HG02981 (cell line): ENCODE measurements around the gene TMEM220.

Experiments
- ATAC-seq: cut with Tn5 transposase; IDR thresholded peaks from one replicate; pipeline ENCODE4 v1.9.1; 2021; ENCODE audit warnings: mild to moderate bottlenecking, moderate library complexity; ENCODE audit not compliant: unreplicated experiment

TMEM220 gene

DNA sequence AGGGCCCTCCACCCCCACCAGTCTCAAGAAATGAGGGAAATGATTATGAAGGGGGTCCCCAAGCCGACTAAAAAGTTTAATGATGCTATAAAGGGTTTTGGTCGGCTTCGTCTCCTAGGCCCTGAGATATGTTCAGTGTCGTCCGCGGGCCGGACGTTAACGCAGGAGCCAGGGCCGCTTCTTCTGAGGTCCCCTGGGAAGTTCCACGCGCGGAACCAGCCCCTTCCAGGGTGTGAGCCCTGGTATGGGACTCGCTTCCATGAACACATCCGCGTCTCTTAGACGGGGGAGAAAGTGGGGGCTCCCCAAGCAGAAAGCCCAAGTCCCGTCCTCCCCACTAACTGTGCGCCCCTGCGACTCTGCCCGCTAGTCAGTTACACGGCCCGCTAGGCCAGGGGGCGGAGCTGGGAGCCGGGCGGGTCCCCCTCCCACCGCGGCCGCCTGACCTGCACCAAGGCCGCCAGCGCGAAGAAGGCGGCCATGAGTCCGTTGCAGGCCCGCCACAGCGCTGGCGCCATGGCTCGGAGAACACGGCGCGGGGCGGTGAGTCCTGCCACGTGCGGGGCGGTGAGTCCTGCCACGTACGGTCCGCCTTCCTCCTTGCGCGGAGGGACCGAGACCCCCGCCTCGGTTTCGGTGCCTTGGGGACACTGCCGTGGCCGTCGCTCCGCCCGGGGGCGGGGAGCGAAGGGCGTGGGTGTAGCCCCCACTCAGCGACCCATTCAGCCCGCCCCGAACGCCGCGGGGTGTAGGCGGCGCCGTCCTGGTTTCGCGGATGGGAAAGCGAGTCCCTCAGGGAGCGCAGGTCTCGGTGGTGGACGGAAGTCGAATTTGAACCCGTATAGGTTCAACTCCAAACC lies at the start of gene TMEM220:
TSS of gene TMEM220 (minus strand) at position 690 of the 860 bp plus-strand sequence. CDS start at position 518, 172 bp downstream.
- ATAC-seq, result peak; percentile 48

DNA sequence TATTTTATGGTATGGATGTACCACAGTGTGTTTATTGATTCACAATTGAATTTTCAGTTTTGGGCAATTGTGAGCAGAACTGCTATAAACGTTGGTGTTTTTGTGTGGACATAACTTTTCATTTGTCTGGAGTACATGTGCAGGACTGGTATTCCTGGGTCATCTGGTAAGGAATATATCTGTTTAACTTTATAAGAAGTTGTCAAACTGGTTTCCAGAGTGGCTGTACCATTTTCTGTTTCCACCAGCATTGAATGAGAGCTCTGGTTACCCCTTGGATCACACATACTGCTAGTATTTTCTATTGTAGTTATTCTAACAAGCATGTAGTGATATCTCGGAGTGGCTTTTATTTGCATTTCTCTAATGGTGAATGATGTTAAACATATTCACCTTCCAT lies 49.8 kb upstream of the TMEM220 start:
- no peak for ATAC-seq

DNA sequence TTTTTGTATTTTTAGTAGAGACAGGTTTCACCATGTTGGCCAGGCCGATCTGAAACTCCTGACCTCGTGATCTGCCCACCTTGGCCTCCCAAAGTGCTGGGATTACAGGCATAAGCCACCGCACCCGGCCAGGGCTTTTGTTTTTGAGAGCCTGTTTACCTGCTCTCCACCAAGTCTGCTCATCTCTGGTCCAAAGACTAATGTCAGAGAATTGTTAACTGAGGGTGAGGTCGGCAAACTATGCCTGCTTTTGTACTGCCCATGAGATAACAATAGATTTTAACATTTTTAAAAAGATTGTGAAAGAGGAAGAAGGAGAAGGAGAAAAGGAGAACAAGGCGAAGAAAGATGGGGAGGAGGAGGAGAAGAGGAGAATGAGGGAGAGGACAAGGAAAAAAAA lies 48.1 kb upstream of the TMEM220 start:
- ATAC-seq, result no peak

DNA sequence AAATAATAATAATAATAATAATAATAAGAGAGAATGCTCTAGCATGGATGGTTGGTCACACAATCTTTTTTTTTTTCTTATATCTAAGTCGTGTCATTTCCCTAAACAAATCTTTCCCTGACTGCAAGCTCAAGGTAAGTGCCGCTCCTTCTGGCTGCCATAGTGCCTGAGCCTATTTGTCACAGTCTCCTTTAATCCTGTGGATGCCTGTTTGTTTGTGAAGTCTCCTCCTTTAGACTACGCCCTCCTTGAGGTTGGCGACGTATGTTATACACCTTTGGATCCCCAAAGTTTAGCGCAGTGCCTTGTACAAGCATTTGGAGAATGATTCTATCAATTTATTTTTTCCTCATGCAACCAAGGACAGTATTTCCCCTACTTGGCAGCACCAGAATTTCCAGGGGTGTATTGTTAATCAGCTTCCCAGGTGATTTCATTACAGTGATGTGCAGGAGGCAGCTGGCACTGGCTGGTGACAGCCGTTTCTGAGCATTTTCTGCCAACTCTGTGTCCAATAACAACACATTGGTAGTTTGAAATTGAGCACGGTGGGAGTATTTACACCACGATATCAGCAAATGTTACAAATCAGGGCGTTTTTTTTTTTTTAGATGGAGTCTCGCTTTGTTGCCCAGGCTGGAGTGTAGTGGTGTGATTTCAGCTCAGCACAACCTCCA lies 47.4 kb upstream of the TMEM220 start:
- no peak for ATAC-seq

DNA sequence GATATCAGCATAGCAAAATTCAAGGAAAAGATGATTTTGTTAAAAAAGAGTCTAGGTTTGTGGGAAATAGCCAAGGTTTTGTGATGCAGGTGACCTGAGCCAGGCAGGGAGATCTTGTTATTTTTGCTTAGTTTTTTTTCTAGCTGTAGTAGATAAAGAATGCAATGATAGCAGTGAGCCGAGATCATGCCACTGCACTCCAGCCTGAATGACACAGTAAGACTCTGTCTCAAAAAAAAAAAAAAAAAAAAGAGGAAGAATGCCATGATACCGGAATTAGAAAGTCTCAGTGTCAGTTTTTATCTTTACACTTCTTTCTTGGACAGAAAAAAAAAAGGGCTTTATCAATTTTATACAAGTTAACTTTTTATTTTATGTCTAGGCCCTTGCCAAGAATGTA lies 46.6 kb upstream of the TMEM220 start:
- ATAC-seq, result no peak

DNA sequence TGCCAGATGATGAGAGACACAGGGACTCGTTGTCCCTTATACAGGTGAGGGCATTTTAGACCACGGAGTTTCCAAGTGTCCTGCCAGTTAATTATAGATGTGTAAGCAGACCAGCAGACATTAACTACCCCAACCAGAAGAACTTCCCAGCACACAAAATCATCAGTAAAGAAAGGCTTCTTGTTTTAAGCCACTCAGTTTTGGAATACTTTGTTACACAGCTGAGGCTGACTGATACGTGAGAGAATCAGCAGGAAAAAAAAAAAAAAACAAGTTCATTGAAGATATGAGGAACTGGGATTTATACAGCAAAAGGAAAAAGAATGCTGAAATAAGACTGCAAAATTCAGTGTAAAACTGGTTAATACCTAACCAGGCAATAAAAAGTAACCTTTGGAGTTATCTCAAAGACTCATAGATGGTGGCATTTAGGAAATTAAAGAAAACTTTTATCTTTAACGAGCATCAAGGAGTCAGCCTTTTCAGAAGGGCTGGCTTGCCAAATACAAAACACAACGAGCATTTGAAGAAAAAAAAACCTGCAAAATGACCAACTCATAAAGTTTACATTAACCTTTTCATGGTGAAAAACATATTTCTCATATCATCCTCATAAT lies 46.0 kb upstream of the TMEM220 start:
- no peak for ATAC-seq

DNA sequence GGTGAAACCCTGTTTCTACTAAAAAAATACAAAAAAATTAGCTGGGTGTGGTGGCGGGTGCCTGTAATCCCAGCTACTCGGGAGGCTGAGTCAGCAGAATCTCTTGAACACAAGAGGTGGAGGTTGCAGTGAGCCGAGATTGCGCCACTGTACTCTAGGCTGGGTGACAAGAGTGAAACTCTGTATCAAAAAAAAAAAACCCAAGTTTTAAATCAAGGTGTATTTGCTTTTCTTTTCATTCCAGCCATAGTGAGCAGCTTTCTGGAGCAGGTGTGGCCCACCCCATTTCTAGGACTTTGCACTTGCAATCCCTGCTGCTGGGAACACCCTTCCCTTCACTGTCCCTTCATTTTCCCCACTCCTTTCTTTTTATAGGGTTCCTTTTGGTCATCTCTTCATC lies 45.2 kb upstream of the TMEM220 start:
- no peak for ATAC-seq

DNA sequence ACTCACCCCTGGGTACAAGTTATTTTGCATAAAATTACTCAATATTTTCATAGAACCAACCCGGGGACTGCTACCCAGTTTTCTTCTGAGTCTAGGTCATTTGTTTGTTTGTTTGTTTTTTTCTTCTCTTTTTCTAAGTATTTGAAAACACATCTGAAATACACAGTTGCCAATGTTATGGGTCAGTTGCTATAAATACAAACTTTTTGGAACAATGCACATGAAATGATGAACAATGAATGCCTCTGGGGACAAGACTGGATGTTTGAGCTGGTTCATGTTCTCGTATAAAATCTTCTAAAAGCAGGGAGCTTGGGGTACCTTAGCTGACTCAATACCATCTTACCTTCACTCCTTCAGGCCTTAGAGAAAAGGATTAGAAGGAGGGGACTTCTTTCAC lies 43.6 kb upstream of the TMEM220 start:
- no peak for ATAC-seq

DNA sequence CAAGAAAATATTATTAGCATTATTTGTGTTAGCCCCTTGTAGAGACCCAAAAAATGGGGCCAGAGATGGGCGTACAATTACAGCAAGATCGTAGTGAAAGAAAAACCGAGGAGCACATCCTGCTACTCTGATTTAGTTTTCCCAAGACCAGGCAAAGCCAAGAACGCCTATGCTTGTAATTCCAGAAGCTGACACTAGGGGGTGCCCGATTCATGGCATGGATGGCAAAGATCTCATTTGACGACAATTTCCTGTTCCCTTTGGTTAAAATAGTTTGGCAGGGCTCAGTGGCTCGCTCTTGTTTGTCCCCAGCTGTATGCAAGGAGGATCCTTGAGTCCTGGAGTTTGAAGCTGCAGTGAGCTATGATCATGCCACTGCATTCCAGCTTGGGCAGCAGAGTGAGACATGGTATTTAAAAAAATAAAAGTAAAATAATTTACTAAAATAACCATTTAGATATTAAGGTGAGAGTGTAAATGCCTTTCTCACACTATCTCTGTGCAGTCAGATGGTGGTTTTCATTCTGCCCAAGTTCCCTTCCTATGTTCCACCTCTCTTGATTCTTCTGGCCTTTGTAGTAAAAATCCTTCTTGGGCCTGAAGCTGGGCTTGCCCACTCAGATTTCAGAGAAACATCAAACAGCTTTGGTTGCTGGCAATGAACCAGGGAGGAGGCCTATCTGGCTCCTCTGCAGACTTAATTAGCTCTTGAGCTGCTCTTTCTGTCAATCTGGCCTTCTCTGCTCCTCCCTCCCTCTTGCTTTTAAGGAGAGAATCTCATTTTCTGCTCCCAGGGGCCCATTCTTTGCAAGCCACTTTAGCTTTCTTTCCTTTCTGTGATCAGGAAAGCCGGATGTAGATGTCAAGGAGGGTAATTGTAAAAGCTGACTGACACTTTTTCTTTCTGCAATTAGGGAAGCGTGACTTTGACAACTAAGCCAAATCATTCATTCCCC lies 42.9 kb upstream of the TMEM220 start:
- no peak for ATAC-seq

DNA sequence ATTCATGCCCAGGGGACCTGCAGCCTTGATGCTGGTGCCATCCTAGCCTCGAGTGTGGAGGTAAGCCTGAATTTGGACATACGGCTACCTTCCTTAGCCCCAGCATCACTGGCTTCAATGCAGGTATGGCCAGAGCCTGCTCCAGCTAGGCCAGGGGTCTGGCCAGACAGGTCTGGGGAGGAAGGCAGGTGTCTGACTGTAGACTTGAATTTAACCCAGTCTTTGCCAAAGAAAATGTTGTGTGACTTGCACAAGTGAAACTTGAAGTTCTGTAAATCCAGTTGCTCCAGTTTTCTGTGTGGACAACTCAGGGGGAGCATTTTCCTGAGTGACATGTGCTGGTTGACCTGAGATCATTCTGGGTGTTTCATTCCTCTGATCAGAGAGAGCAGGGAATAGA lies 41.3 kb upstream of the TMEM220 start:
- ATAC-seq, result no peak

DNA sequence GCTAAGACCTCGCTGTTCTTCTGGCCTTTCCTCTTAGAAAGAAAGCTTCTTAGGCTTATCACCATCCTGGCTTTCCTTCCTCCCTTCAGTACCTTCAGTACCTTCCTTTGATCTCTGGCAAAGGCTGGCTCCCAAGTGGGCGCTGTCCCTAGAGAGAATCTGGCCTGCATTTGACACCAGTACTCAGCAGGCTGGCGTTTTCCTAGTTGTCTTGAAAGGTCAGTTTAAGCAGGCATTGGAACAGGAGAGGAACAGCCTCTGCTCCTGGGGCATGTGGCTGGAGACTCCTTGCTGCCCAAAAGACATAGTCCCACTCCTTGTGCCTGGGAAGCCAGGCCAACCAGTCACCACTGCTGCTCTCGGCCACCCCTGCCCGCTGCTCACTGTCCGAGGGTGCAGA lies 40.0 kb upstream of the TMEM220 start:
- ATAC-seq, result no peak

DNA sequence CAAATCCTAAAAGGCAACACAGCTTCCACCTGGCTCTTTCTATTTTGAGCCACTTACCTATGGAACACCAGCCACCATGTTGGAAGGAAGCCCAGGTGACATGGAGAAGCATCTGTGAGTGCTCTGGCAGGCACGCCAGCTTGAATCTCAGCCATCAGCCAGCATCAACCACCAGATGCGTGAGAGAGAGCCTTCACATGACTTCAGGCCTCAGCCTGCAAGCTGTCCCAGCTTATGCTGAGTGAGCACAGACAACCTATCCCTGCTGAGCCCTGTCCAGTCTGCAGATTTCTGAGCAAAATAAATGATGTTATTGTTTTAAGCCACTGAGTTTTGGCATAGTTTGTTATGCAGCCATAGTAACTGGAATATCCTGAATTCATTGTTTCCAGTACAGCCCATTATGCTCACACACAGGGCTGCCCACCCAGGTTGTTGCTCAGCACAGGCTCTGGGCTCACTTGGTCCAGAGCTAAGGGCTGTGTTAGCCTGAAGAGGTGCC lies 39.0 kb upstream of the TMEM220 start:
- no peak for ATAC-seq

DNA sequence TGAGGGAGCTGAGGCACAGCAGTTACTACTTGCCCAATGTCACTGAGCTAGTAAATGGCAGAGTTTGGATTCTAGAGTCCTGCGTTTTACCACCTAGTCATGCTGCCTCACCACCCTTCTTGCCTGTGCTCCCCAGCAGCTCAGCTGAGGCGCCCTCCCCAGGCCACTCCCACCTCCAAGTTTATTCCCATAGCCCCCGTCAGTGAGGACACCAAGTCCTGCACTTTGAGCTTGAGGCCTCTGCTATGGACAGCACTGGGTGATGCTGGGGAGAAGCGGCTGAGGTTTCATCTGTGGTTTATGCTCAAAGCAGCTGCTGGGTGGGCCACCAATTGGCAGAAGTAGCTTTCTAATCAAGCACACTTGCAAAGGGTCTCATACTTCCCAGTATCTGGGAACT lies 37.4 kb upstream of the TMEM220 start:
- no peak for ATAC-seq

DNA sequence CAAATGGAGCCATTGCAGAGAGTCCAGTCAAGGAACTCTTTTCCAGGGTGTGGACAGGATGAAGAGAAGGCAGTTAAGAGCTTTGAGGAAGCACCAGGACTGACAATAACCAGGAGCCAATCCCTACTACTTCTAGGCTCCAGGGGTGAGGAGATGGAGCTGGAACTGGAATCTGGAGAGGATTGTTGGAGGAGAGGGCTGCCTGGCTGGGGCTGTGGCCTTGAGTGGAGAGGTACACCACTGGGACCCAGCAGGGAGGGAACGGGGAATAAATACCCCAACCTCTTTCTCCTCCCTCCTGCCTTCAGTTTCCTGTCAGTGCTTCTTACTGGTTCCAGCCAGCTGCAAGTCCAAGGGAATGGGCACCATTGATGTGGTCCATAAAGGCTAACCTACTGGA lies 32.2 kb upstream of the TMEM220 start:
- ATAC-seq, result no peak

DNA sequence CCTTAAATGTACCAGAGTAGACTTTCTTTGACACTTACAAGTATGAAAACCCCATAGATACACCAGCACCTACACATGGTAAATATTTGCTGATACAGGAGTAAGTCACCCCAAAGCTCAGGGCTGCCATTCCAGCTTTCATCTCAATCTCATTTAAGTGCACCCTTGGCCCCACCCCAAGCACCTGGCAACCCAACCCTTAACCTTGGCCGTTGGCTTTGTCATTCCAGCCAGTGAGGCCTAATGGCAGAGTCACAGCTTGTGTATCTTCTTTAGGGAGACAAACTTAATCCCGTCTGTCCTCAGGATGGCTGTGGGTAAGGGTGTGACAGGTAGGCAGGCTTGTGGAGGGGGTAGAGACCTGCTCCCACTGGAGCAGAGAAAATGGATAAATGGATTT lies 31.5 kb upstream of the TMEM220 start:
- ATAC-seq, result no peak

DNA sequence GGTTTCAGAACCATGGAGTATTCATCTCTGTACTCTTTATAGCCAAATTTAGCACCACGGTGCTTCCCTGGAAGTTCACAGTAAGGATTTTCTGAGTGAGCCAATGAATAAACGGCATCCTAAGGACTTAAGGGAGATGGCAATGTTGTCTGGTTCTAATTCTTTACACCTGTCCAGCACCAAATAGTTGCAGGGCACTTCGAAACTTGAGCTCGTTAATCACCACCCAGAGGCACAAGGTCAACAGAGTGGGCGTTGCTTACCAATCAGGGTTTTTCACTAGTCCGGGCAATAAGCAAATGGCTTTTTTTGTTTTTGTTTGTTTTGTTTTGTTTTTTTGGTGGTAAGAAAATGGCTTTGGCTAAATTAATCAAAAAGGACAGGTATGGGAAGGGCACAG lies 28.2 kb upstream of the TMEM220 start:
- no peak for ATAC-seq

DNA sequence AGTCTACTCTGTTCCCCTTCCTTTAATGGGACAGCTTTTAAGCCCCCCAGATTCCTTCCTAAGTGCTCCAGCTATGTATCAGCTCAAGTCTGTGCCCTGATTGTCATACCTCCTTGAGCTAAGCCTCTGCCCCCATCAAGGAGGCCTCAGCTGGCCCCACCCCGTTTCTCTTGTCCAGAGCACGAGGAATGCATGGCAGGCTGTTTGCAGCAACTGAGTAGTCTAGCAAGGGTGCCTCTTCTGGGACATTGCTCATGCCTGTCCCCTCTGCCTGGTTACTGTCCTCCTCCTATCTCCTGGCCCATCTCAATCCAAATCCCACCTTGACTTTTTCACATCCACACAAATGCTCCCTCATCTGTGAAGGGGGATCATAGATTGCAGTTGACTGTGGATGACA lies 27.8 kb upstream of the TMEM220 start:
- ATAC-seq, result no peak

DNA sequence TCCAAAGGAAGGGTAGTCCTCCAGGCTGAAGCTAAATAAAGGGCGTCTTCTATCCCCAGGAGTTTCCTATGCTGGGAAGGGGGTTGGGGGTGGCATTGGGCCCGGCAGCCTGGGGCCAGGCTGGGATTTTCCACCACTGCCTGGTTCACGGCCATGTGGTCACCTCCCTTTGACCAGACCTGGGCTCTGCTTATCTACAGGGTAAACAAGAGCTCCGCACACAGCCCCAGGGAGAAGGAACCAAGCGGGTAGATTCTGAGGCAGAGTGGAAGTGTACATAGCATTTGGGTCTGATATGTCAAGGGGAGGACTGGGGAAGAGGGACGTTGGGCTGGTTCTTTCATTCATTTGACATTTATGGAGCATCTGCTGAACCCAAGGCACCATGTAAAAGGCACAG lies 27.2 kb upstream of the TMEM220 start:
- ATAC-seq, result no peak

DNA sequence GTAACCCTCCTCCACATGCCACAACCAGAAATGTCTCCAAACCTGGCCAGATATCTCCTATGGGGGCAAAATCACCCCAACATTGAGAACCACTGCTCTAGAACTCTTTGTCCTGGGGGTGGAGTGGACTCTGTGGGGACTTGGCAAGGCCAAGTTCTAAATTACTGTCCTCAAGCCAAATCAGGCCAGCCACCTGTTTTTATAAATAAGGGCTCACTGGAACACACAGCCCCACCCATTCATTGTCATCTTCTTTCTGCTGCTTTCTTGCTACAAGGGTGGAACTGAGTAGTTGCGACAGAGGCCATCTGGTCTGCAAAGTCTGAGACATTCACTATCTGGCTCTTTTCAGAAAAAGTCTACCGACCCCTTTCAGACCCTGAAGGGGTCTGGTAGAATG lies 26.8 kb upstream of the TMEM220 start:
- ATAC-seq, result no peak

DNA sequence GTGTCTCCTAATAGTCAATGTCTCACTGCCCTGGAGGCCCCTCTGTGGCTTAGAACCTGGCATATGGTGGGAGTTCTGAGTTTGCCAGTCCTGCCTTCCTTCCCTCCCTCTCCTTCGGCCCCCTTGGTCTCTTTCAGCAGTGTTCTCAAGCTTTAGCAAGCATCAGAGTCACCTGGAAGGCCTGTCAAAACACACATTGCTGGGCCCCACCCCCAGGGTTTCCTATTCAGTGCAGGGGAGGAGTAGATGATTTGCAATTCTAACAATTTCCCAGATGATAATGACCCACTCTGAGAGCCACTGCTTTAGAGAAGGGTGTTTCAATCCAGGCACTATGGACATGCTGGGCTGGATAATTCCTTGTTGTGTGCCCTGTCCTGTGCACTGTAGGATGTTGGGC lies 26.4 kb upstream of the TMEM220 start:
- ATAC-seq, result no peak
